WTC11 (cell line): ENCODE data around the gene TNS2. TPM values are rescaled to one million over a fixed set of nuclear protein-coding genes. Genes with fewer than 3 reads are reported as not detected.

ENCODE experiments used
- ATAC-seq: fragments of 200-7000 bp; cut with Tn5 transposase; 2 replicates; pipeline ENCODE4 v1.10.0; 2021; ENCODE audit warnings: mild to moderate bottlenecking, moderate library complexity
- CTCF ChIA-PET: fragments of 300-600 bp; sonication (Branson Sonifier 250); formaldehyde crosslinking; loops from one replicate; lab custom pipeline; 2021; ENCODE audit warnings: antibody characterized with exemption; lab: Charles Lee
- POLR2A ChIA-PET: fragments of 350-600 bp; sonication (Branson Sonifier 250); formaldehyde crosslinking; loops from one replicate; lab custom pipeline; 2021; ENCODE audit warnings: antibody characterized with exemption; lab: Charles Lee
- DNase-seq: peaks from one replicate; pipeline ENCODE4 v3.0.0; 2021; ENCODE audit warnings: low spot score
- H3K27ac Mint-ChIP-seq: 2 replicates; pipeline ENCODE4 v1.8.0; 2021; ENCODE audit warnings: mixed read lengths
- H3K27me3 Mint-ChIP-seq: 2 replicates; pipeline ENCODE4 v1.8.0; 2021; ENCODE audit warnings: low read depth, mild to moderate bottlenecking, moderate library complexity, mixed read lengths
- H3K36me3 Mint-ChIP-seq: 2 replicates; pipeline ENCODE4 v1.8.0; 2021; ENCODE audit warnings: mixed read lengths
- H3K4me1 Mint-ChIP-seq: 2 replicates; pipeline ENCODE4 v1.8.0; 2022; ENCODE audit warnings: mixed read lengths
- H3K4me3 Mint-ChIP-seq: 2 replicates; pipeline ENCODE4 v1.8.0; 2021; ENCODE audit warnings: mild to moderate bottlenecking, moderate library complexity, mixed read lengths
- H3K9me3 Mint-ChIP-seq: 2 replicates; pipeline ENCODE4 v1.8.0; 2021; ENCODE audit warnings: mixed read lengths
- CBFB ChIP-seq: sonication (generic); formaldehyde crosslinking; IDR thresholded peaks from 2 replicates; pipeline ENCODE4 v1.8.1; 2022; ENCODE audit warnings: mild to moderate bottlenecking, low read depth, missing genetic modification reagents
- ETV6 ChIP-seq: sonication (generic); formaldehyde crosslinking; IDR thresholded peaks from 2 replicates; pipeline ENCODE4 v1.8.1; 2022; ENCODE audit warnings: mild to moderate bottlenecking, missing genetic modification reagents
- FOXP1 ChIP-seq: sonication (generic); formaldehyde crosslinking; IDR thresholded peaks from 2 replicates; pipeline ENCODE4 v1.8.0; 2022; ENCODE audit warnings: missing genetic modification reagents, mild to moderate bottlenecking, moderate library complexity, borderline replicate concordance
- MXD4 ChIP-seq: fragments of 250-450 bp; sonication (Bioruptor Pico); IDR thresholded peaks from 2 replicates; pipeline ENCODE4 v1.8.0; 2021; ENCODE audit warnings: mild to moderate bottlenecking, moderate library complexity, borderline replicate concordance
- NFATC4 ChIP-seq: fragments of 250-450 bp; sonication (Bioruptor Pico); IDR thresholded peaks from 2 replicates; pipeline ENCODE4 v1.9.0; 2021; ENCODE audit warnings: mild to moderate bottlenecking
- ZNF219 ChIP-seq: sonication (generic); formaldehyde crosslinking; IDR thresholded peaks from 2 replicates; pipeline ENCODE4 v1.8.0; 2023; ENCODE audit warnings: missing genetic modification reagents, mild to moderate bottlenecking, borderline replicate concordance
- ZNF317 ChIP-seq: sonication (generic); formaldehyde crosslinking; IDR thresholded peaks from 2 replicates; pipeline ENCODE4 v1.8.1; 2023; ENCODE audit warnings: low read depth, mild to moderate bottlenecking, moderate library complexity, missing genetic modification reagents, borderline replicate concordance
- ZNF423 ChIP-seq: fragments of 250-450 bp; sonication (Bioruptor Pico); IDR thresholded peaks from 2 replicates; pipeline ENCODE4 v2.1.2; 2022; ENCODE audit warnings: mild to moderate bottlenecking, moderate library complexity
- ZNF671 ChIP-seq: fragments of 250-450 bp; sonication (Bioruptor Pico); IDR thresholded peaks from 2 replicates; pipeline ENCODE4 v1.8.0; 2021; ENCODE audit warnings: mild to moderate bottlenecking
- total RNA-seq: library from RNA; stranded (reverse); gene quantifications from 3 replicates; pipeline ENCODE4 v1.2.3, GENCODE V29; 2021
- TF ChIP-seq, protein P1 (sequence below): fragments of 250-450 bp; sonication (Bioruptor Pico); IDR thresholded peaks from 2 replicates; pipeline ENCODE4 v1.9.0; 2021; ENCODE audit warnings: mild to moderate bottlenecking, borderline replicate concordance
- TF ChIP-seq, protein P2 (sequence below): sonication (generic); formaldehyde crosslinking; IDR thresholded peaks from 2 replicates; pipeline ENCODE4 v1.8.0; 2022; ENCODE audit warnings: mild to moderate bottlenecking, missing genetic modification reagents
- TF ChIP-seq, protein P3 (sequence below): sonication (generic); formaldehyde crosslinking; IDR thresholded peaks from 2 replicates; pipeline ENCODE4 v1.8.0; 2022; ENCODE audit warnings: mild to moderate bottlenecking, missing genetic modification reagents
- TF ChIP-seq, protein P4 (sequence below): sonication (generic); formaldehyde crosslinking; IDR thresholded peaks from 2 replicates; pipeline ENCODE4 v1.8.0; 2022; ENCODE audit warnings: missing genetic modification reagents
- TF ChIP-seq, protein P5 (sequence below): sonication (generic); formaldehyde crosslinking; IDR thresholded peaks from 2 replicates; pipeline ENCODE4 v1.8.1; 2023; ENCODE audit warnings: mild to moderate bottlenecking, missing genetic modification reagents, moderate library complexity

TNS2 gene
- total RNA-seq, 1 experiment from 2014 or later = 7.7 TPM

DNA sequence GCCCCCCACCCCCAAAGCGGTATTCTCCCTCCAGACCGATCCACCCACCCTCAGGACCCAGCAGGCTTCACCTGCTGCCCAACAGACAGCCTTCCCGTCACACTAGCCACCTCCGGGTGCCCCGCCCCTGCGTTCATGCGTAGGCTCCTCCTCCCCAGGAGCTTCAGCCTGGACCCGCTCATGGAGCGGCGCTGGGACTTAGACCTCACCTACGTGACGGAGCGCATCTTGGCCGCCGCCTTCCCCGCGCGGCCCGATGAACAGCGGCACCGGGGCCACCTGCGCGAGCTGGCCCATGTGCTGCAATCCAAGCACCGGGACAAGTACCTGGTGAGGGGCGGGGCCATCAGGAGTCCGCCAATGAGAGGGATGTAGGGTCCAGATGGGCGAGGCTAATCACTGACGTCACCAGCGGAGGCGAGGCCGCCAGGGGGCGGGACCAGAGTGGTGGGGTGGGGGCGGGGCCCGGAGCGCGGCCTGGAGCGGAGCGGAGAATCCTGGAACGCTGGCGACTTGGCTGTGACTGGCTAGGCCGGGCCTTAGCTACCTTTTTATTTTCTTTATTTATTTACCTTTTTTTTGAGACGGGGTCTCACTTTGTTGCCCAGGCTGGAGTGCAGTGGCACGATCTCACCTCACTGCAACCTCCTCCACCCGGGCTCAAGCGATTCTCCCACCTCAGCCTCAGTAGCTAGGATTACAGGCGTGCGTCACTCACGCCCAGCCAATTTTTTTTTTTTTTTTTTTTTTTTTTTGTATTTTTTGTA, 4.4 kb downstream of the TNS2 start (continued):
- TF ChIP-seq, protein P1, sequence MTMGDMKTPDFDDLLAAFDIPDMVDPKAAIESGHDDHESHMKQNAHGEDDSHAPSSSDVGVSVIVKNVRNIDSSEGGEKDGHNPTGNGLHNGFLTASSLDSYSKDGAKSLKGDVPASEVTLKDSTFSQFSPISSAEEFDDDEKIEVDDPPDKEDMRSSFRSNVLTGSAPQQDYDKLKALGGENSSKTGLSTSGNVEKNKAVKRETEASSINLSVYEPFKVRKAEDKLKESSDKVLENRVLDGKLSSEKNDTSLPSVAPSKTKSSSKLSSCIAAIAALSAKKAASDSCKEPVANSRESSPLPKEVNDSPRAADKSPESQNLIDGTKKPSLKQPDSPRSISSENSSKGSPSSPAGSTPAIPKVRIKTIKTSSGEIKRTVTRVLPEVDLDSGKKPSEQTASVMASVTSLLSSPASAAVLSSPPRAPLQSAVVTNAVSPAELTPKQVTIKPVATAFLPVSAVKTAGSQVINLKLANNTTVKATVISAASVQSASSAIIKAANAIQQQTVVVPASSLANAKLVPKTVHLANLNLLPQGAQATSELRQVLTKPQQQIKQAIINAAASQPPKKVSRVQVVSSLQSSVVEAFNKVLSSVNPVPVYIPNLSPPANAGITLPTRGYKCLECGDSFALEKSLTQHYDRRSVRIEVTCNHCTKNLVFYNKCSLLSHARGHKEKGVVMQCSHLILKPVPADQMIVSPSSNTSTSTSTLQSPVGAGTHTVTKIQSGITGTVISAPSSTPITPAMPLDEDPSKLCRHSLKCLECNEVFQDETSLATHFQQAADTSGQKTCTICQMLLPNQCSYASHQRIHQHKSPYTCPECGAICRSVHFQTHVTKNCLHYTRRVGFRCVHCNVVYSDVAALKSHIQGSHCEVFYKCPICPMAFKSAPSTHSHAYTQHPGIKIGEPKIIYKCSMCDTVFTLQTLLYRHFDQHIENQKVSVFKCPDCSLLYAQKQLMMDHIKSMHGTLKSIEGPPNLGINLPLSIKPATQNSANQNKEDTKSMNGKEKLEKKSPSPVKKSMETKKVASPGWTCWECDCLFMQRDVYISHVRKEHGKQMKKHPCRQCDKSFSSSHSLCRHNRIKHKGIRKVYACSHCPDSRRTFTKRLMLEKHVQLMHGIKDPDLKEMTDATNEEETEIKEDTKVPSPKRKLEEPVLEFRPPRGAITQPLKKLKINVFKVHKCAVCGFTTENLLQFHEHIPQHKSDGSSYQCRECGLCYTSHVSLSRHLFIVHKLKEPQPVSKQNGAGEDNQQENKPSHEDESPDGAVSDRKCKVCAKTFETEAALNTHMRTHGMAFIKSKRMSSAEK (CRISPR knock-in tag) = no peak
- TF ChIP-seq, protein P2, sequence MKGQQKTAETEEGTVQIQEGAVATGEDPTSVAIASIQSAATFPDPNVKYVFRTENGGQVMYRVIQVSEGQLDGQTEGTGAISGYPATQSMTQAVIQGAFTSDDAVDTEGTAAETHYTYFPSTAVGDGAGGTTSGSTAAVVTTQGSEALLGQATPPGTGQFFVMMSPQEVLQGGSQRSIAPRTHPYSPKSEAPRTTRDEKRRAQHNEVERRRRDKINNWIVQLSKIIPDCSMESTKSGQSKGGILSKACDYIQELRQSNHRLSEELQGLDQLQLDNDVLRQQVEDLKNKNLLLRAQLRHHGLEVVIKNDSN (CRISPR knock-in tag) = no peak
- no peak for TF ChIP-seq CBFB
- TF ChIP-seq, protein P3, sequence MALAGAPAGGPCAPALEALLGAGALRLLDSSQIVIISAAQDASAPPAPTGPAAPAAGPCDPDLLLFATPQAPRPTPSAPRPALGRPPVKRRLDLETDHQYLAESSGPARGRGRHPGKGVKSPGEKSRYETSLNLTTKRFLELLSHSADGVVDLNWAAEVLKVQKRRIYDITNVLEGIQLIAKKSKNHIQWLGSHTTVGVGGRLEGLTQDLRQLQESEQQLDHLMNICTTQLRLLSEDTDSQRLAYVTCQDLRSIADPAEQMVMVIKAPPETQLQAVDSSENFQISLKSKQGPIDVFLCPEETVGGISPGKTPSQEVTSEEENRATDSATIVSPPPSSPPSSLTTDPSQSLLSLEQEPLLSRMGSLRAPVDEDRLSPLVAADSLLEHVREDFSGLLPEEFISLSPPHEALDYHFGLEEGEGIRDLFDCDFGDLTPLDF (CRISPR knock-in tag) = no peak
- no peak for TF ChIP-seq FOXP1 (CRISPR knock-in tag)
- no peak for TF ChIP-seq MXD4 (CRISPR knock-in tag)
- TF ChIP-seq ZNF671 = no peak
- no peak for TF ChIP-seq NFATC4 (CRISPR knock-in tag)
- TF ChIP-seq, protein P4, sequence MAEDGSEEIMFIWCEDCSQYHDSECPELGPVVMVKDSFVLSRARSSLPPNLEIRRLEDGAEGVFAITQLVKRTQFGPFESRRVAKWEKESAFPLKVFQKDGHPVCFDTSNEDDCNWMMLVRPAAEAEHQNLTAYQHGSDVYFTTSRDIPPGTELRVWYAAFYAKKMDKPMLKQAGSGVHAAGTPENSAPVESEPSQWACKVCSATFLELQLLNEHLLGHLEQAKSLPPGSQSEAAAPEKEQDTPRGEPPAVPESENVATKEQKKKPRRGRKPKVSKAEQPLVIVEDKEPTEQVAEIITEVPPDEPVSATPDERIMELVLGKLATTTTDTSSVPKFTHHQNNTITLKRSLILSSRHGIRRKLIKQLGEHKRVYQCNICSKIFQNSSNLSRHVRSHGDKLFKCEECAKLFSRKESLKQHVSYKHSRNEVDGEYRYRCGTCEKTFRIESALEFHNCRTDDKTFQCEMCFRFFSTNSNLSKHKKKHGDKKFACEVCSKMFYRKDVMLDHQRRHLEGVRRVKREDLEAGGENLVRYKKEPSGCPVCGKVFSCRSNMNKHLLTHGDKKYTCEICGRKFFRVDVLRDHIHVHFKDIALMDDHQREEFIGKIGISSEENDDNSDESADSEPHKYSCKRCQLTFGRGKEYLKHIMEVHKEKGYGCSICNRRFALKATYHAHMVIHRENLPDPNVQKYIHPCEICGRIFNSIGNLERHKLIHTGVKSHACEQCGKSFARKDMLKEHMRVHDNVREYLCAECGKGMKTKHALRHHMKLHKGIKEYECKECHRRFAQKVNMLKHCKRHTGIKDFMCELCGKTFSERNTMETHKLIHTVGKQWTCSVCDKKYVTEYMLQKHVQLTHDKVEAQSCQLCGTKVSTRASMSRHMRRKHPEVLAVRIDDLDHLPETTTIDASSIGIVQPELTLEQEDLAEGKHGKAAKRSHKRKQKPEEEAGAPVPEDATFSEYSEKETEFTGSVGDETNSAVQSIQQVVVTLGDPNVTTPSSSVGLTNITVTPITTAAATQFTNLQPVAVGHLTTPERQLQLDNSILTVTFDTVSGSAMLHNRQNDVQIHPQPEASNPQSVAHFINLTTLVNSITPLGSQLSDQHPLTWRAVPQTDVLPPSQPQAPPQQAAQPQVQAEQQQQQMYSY = no peak
- no peak for TF ChIP-seq ZNF423 (CRISPR knock-in tag)
- TF ChIP-seq, protein P5, sequence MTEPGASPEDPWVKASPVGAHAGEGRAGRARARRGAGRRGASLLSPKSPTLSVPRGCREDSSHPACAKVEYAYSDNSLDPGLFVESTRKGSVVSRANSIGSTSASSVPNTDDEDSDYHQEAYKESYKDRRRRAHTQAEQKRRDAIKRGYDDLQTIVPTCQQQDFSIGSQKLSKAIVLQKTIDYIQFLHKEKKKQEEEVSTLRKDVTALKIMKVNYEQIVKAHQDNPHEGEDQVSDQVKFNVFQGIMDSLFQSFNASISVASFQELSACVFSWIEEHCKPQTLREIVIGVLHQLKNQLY (CRISPR knock-in tag) = no peak
- TF ChIP-seq ZNF219 (CRISPR knock-in tag) = no peak

DNA sequence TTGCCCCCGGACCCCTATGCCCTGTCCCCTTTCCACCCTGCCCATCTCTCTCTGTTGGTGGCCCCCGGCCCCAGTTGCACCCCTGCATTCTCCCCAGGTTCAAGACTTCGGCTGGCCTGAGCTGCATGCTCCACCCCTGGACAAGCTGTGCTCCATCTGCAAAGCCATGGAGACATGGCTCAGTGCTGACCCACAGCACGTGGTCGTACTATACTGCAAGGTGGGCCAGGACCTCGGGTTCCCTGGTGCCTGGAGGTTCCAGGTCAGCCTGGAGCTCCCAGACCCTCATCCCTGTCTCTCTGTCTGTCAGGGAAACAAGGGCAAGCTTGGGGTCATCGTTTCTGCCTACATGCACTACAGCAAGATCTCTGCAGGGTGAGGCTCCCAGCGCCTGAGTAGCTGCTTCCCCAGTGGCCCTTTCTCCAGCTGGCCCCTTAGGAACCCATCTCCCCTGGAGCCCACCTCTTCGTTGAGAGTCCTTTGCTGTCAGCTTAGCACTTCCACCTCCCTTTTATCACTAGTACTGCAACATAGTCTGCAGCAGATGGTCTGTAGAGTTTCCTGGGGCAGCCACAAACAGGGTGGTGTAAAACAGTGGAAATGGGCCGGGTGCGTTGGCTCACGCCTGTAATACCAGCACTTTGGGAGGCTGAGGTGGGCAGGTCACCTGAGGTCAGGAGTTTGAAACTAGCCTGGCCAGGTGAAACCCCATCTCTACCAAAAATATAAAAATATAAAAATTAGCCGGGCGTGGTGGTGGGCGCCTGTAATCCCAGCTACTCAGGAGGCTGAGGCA, 5.8 kb downstream of the TNS2 start:
- Mint-ChIP-seq H3K36me3 (peaks cover 7% of the 10 kb centered on the region), H3K27me3 (peaks cover 48% of the 10 kb centered on the region), H3K27ac (no peak overlapping the region), H3K4me1 (peaks cover 21% of the 10 kb centered on the region), H3K9me3 (no peaks in the 10 kb centered on the region), H3K4me3 (no peak overlapping the region; the same call in 1 of the 2 replicates)
- DNase-seq = no peak
- ChIA-PET POLR2A (no interaction called here), CTCF (interaction anchor here (1.9 to 5.6 kb wide), 4 partner anchors 8 to 43 kb away, joined by 8 to 151 read pairs (median 34); partner anchors contain the start of gene SPRYD3)
- no peak for ATAC-seq
- TF ChIP-seq ETV6 (CRISPR knock-in tag) (no peak), ZNF317 (CRISPR knock-in tag) (peak; percentile 88)
